Neural cell (in vitro differentiated cells): Measurements from ENCODE around the gene BCL2L11.

Source experiments
- CTCF ChIP-seq: fragments of 450-650 bp; IDR thresholded peaks from 2 replicates; pipeline ENCODE4 v1.5.1; 2014; ENCODE audit warnings: antibody characterized with exemption, mild to moderate bottlenecking, moderate library complexity; ENCODE audit not compliant: poor library complexity, severe bottlenecking
- EP300 ChIP-seq: fragments of 450-650 bp; conservative IDR thresholded peaks from 2 replicates; pipeline ENCODE4 v1.6.1; 2014; ENCODE audit warnings: antibody characterized with exemption, mild to moderate bottlenecking, moderate library complexity; ENCODE audit not compliant: poor library complexity, severe bottlenecking
- POLR2AphosphoS5 ChIP-seq: IDR thresholded peaks from 2 replicates; pipeline ENCODE4 v1.6.1; 2012

GRCh38 chr2:111165084-111165483 lies 44.4 kb downstream of the BCL2L11 start:
- TF ChIP-seq POLR2AphosphoS5 (no peak), CTCF (no peak), EP300 (no peak)
